ENCODE data around the gene FBXO21. TPM values are rescaled to one million over a fixed set of nuclear protein-coding genes. Genes with fewer than 3 reads are reported as not detected.

Gene FBXO21
- total and polyA plus RNA-seq, 2 of the 13 experiments (the other 11 are each of a cell fraction or from before 2014, with no cell fraction given): 15.6 to 32.5 TPM

GRCh38 chr12:117159674-117160073, 30.6 kb downstream of the FBXO21 start:
- Histone ChIP-seq H3K27ac (ENCODE audit: extremely low read length, insufficient read depth, low read length) (no peak overlapping the region), H2AFZ (ENCODE audit: low read length) (no peak overlapping the region), H3K4me2 (ENCODE audit: low read depth, low read length) (no peak overlapping the region), H3K9me3 (ENCODE audit: low read length) (no peaks in the 10 kb centered on the region), H4K20me1 (ENCODE audit: insufficient read depth, low read length) (no peaks in the 10 kb centered on the region), H3K79me2 (ENCODE audit: insufficient read depth, low read length) (no peaks in the 10 kb centered on the region), H3K4me1 (ENCODE audit: insufficient read depth, low read length) (peaks cover 11% of the 10 kb centered on the region), H3K36me3 (replicated peaks in 1 of 2; ENCODE audit: control insufficient read depth in 1 of 2, insufficient read depth in 2 of 2, low read length in 2 of 2) (peaks cover 28 to 89% of the 10 kb centered on the region in 2 experiments), H3K4me3 (replicated peaks in 1 of 3; ENCODE audit: insufficient read depth in 1 of 3, low read depth in 2 of 3, low read length in 3 of 3) (no peak overlapping the region), H3K27me3 (ENCODE audit: control insufficient read depth in 1 of 2, insufficient read depth in 2 of 2, low read length in 2 of 2) (no peaks in the 10 kb centered on the region; a peak in 1 of 5 replicates), H3K9ac (ENCODE audit: insufficient read depth, low read depth, low read length) (no peak overlapping the region)
- BruUV-seq (replicated peaks): no TSS peak
- no peak for ATAC-seq
- POLR2A ChIA-PET: no interaction called here
- CTCF ChIA-PET (ENCODE audit: low intra/inter-chr PET ratio, low total read pairs): no interaction called here
- no peak for FAIRE-seq
- TF ChIP-seq MLX (CRISPR knock-in tag; IDR thresholded peaks at IDR 0.05) (no peak), ZSCAN25 (CRISPR knock-in tag; IDR thresholded peaks at IDR 0.05) (no peak), ZZZ3 (CRISPR knock-in tag; IDR thresholded peaks at IDR 0.05; ENCODE audit: borderline replicate concordance) (no peak), PCBP1 (IDR thresholded peaks at IDR 0.05; ENCODE audit: borderline replicate concordance, low read depth, low read length) (no peak), KMT2B (CRISPR knock-in tag; IDR thresholded peaks at IDR 0.05) (no peak), ZNF318 (CRISPR knock-in tag; IDR thresholded peaks at IDR 0.05) (no peak), KLF11 (CRISPR knock-in tag; IDR thresholded peaks at IDR 0.05) (no peak), HDAC6 (IDR thresholded peaks at IDR 0.05; ENCODE audit: low read depth, low read length) (no peak)
- TF ChIP-seq, protein P1, sequence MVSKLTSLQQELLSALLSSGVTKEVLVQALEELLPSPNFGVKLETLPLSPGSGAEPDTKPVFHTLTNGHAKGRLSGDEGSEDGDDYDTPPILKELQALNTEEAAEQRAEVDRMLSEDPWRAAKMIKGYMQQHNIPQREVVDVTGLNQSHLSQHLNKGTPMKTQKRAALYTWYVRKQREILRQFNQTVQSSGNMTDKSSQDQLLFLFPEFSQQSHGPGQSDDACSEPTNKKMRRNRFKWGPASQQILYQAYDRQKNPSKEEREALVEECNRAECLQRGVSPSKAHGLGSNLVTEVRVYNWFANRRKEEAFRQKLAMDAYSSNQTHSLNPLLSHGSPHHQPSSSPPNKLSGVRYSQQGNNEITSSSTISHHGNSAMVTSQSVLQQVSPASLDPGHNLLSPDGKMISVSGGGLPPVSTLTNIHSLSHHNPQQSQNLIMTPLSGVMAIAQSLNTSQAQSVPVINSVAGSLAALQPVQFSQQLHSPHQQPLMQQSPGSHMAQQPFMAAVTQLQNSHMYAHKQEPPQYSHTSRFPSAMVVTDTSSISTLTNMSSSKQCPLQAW (CRISPR knock-in tag; IDR thresholded peaks at IDR 0.05): no peak
- WGBS (ENCODE audit: low lambda C conversion rate): 92% methylated on average over 9 of the region's 9 CpGs
- in situ Hi-C loops (cut with HindIII; ENCODE audit: extremely low pct_ligation_motif_present, low pct_unique_long_range_greater_than_20kb) (no loop called here), intact Hi-C loops (cut with micrococcal nuclease; ENCODE audit: unreplicated experiment) (no loop called here)
- no peak for DNase-seq (ENCODE audit: low spot score)

All from HepG2 (cell line).